Adrenal gland (tissue), 12 donors: ENCODE measurements around the gene PRM2. TPM values are rescaled to one million over a fixed set of nuclear protein-coding genes. Genes with fewer than 3 reads are reported as not detected.

Experiments
- DNase-seq, 7 donors: peaks; one replicate each; pipeline ENCODE4 v3.0.0-alpha.2; 2019 to 2020
- H3K27ac ChIP-seq, 5 donors: fragments of 200-600 bp; sonication (generic) in 4 of 5; 1 replicate in 3 of 5; 2 replicates in 2 of 5; pipeline versions ENCODE4 v1.5.1 to v1.8.0; 2016 to 2020; ENCODE audit warnings: mild to moderate bottlenecking in 1 of 5
- H3K27me3 ChIP-seq: fragments of 200-600 bp; 2 replicates; pipeline ENCODE4 v1.8.0; 2021
- H3K36me3 ChIP-seq, 2 donors: fragments of 200-600 bp; replicated peaks in 1 of 2; 1 replicate in 1 of 2; 2 replicates in 1 of 2; pipeline versions ENCODE4 v1.5.1 to v1.8.0; 2018 to 2022
- H3K4me1 ChIP-seq, 2 donors: fragments of 200-600 bp; replicated peaks in 1 of 2; 1 replicate in 1 of 2; 2 replicates in 1 of 2; pipeline versions ENCODE4 v1.5.1 to v1.8.0; 2018 to 2021
- H3K4me3 ChIP-seq, 4 donors: fragments of 200-600 bp; sonication (generic) in 3 of 4; one replicate each; pipeline ENCODE4 v1.5.1; 2016 to 2018
- H3K9me3 ChIP-seq, 3 donors: fragments of 200-600 bp; sonication (generic) in 1 of 3; replicated peaks in 1 of 3; 1 replicate in 2 of 3; 2 replicates in 1 of 3; pipeline versions ENCODE4 v1.5.1 to v1.8.0; 2016 to 2021
- POLR2A ChIP-seq, 2 donors: fragments of 450-650 bp; IDR thresholded peaks; one replicate each; pipeline ENCODE4 v1.6.1; 2017; ENCODE audit warnings: antibody characterized with exemption in 2 of 2, mild to moderate bottlenecking in 2 of 2, moderate library complexity in 1 of 2
- WGBS, 4 donors: extraction: QIAGEN DNeasy Blood & Tissue Kit in 2 of 4; methylation state at CpG; one replicate each; pipeline versions ENCODE4 v1.1.5 to v1.1.7; 2013 to 2017; 5-methylcytosine and 5-hydroxymethylcytosine counted together
- intact Hi-C, 2 donors: fragments of 100-400 bp; cut with DNase I; formaldehyde crosslinking; loops; one replicate each; pipeline versions ENCODE4 v1.14.1 to v1.15.0; 2022 to 2023
- polyA plus RNA-seq, 3 donors: library from polyadenylated mRNA; stranded (reverse); fragments of 200-250 nt in 2 of 3; fragments of 350-450 nt in 1 of 3; fragmentation: Illumina TruSeq in 1 of 3; extraction: RNeasy Lipid Tissue Mini Kit (QIAGEN cat#74804) in 1 of 3; gene quantifications; one replicate each; pipeline ENCODE4 v1.2.3, GENCODE V29; 2013 to 2014
- total RNA-seq, 9 donors: library from RNA; depleted of rRNA in 4 of 9; stranded (reverse); fragments of >200 nt in 4 of 9; fragments of 120-200 nt in 1 of 9; fragmentation: NEBNext Ultra II Directional in 1 of 9; extraction: Animal tissue kit (Norgen Biotek cat#: 25700) in 1 of 9; gene quantifications; one replicate each; pipeline versions ENCODE4 v1.1.0 to v1.2.4, GENCODE V29; 2013 to 2023
- TF ChIP-seq, protein P1 (sequence below), 6 experiments: fragments of 450-650 bp in 4 of 6; fragments of 200-600 bp in 2 of 6; sonication (generic) in 1 of 6; IDR thresholded peaks; 1 replicate in 5 of 6; 2 replicates in 1 of 6; pipeline versions ENCODE4 v1.5.1 to v1.8.0; 2016 to 2021; ENCODE audit warnings: antibody characterized with exemption in 6 of 6, mild to moderate bottlenecking in 2 of 6, moderate library complexity in 1 of 6
- donor health status: healthy with polysubstance abuse.
- donor health status: Bipolar disorder and iron deficiency.
- donor health status: DM: yes; HTN: yes; CAD: no.
- donor health status: DM: no; HTN: no; CAD: no.
- donor health status: DM: no; HTN: no; CAD: no.
- donor health status: DM: yes; HTN: yes; CAD: no.

PRM2 gene
- total and polyA plus RNA-seq, 12 donors, result not detected

DNA sequence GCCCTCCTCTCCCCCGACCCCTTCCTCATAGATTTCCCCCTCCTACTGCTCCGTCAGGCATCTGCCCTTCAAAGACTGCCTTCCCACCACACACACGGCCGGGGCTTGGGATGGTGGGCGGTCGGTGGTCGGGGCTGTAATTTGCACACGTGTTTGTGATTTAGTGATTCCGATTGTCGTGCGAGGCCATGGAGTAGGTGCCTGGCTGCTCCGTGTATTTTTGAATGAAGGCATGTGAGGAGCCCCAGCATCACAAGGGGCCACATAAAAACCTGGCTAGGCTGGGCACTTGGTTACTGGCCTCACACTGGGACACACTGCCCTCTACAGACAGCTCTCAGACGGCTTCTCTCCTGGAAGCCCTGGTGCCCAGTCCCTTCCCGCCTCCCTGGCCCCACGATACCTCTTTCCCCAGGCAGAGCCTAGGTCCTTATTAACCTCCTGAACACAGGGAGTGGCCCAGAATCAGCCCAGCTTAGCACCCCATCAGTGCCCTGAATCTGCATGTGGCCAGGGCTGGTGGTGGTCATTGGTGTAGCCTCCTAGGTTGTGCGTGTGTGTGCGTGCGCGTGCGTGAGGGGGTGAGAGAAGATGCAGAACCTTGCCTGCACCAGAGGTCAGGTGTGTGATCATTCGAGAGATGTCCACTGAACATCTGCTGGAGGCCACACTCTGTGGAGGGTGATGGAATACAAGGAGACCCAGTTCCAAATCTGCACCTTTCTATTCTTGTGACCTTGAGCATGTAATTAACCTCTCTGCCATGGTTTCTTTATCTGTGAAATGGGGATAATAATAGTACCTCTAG is 18.9 kb downstream of the PRM2 start:
- peak overlapping the region; percentile 85 to 98 (median 96) for H3K27ac ChIP-seq
- DNase-seq, result peak; percentile 80 to 93 (median 86)
- peak overlapping the region in 1 of 4 donors; percentile 93 for H3K4me3 ChIP-seq
- H3K27me3 ChIP-seq, result no peaks in the 10 kb centered on the region
- no peaks in the 10 kb centered on the region for H3K9me3 ChIP-seq
- intact Hi-C loops, result loop anchor here (2.0 to 10.0 kb wide), 4 partner anchors 97 to 290 kb away; no protein-coding TSS in a partner anchor
- 19 to 32% (median 22%) methylated on average over 17 to 21 of the region's 21 CpGs for whole genome bisulfite sequencing, 4 donors
- H3K4me1 ChIP-seq, result peaks cover 0 to 38% of the 10 kb centered on the region in 2 donors
- no peaks in the 10 kb centered on the region for H3K36me3 ChIP-seq
- peak in 1 of 2 donors; percentile 17 for TF ChIP-seq POLR2A (IDR thresholded peaks at IDR 0.05)
- TF ChIP-seq, protein P1, sequence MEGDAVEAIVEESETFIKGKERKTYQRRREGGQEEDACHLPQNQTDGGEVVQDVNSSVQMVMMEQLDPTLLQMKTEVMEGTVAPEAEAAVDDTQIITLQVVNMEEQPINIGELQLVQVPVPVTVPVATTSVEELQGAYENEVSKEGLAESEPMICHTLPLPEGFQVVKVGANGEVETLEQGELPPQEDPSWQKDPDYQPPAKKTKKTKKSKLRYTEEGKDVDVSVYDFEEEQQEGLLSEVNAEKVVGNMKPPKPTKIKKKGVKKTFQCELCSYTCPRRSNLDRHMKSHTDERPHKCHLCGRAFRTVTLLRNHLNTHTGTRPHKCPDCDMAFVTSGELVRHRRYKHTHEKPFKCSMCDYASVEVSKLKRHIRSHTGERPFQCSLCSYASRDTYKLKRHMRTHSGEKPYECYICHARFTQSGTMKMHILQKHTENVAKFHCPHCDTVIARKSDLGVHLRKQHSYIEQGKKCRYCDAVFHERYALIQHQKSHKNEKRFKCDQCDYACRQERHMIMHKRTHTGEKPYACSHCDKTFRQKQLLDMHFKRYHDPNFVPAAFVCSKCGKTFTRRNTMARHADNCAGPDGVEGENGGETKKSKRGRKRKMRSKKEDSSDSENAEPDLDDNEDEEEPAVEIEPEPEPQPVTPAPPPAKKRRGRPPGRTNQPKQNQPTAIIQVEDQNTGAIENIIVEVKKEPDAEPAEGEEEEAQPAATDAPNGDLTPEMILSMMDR (IDR thresholded peaks at IDR 0.05), result peak; percentile 52 to 79 (median 73)

DNA sequence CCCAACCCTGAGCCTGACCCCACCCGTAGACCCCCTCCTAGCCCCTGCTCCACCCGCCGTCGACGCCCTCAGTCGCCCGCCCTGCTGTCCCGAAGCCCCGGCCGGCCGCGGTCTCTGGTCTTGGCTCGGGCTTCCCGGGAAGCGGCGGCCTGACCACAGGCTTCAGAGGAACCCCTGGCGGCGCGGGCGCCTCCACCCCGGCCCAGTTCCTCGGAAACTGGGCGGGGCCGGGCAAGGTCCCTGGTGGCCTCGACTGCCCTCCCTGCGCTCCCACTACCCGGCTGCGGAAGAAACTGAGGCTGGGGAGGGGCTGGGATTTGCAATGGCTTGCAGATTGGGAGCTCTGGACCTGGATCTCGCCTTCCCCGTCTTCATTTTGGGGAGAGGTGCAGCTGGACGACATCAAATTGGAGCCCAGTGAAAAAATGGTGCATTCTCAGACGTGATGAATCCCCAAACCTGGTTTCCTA is 19.6 kb downstream of the PRM2 start:
- H3K4me1 ChIP-seq, result peaks cover 0 to 38% of the 10 kb centered on the region in 2 donors
- 0% methylated on average over 4 to 32 of the region's 32 CpGs for WGBS, 4 donors
- DNase-seq, result peak in 5 of 7 donors; percentile 63 to 71 (median 69)

DNA sequence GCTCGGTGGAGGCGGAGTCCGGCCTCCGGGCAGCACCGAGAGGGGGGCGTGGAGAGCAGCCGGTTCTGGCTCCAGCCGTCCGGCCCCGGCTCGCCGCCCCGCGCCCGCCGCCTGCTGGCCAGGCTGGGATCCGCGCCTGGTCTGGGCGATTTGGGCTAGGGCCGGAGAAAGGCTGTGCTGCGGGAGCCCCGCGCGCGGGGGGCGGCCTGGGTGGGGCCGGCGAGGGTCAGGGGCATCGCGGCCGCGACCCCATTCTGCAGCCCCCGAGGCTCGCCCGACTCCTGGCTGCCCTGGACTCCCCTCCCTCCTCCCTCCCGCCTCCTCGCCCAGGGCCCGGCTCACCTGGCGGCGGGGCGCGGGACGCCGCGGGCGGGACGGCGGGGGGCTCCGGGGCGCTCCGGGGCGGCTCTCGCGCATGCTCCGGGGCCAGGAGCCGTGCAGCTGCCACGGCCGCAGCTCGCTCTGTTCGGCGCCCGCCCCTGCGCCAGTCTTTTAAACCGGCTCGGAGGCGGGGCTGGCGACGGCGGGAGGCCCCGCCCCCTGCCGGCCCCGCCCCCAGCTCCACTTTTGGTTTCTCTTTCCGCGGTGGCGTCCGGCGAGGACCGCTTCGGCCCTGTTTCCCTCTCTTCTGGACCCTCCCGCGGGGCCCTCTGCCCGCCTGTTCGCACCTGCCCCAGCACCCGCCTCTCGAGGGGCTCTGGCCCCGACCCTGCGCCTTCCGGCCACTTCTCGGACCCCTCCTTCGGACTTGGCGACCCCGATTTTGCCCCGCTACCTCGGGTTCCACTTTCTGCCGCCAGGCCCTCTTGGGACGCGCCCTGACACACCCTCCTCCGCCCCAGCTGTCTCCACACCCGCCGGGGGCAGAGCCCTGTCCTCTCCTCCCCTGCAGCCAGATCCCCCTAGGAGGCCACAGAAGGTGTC is 20.3 kb downstream of the PRM2 start, which contains the start of gene SOCS1:
Gene SOCS1, minus strand, starts transcription at position 468 of the 924 bp plus-strand sequence. CDS start 726 bp downstream, outside the sequence.
- H3K36me3 ChIP-seq, result no peaks in the 10 kb centered on the region
- TF ChIP-seq POLR2A (IDR thresholded peaks at IDR 0.05), result peak; percentile 96
- TF ChIP-seq, protein P1 (IDR thresholded peaks at IDR 0.05), result peak; percentile 51 to 99 (median 78)
- H3K4me3 ChIP-seq, result peak within 1 kb of the TSS; percentile 39 to 93 (median 60)
- DNase-seq, result peak; percentile 76 to 90 (median 85)
- no peaks in the 10 kb centered on the region for H3K9me3 ChIP-seq
- 0 to 1% (median 1%) methylated on average over 20 to 100 of the region's 100 CpGs for WGBS, 4 donors
- peak within 1 kb of the TSS; percentile 85 to 98 (median 96) for H3K27ac ChIP-seq
- intact Hi-C loops, result loop anchor here (2.0 to 10.0 kb wide), 4 partner anchors 99 to 289 kb away; no protein-coding TSS in a partner anchor
- H3K4me1 ChIP-seq, result peaks cover 0 to 38% of the 10 kb centered on the region in 2 donors
- no peaks in the 10 kb centered on the region for H3K27me3 ChIP-seq

More for the DNA sequence above, 19.6 kb downstream of the PRM2 start:
- H3K9me3 ChIP-seq, result no peaks in the 10 kb centered on the region
- H3K27ac ChIP-seq, result peak overlapping the region; percentile 85 to 98 (median 96)
- peak overlapping the region; percentile 39 to 93 (median 60) for H3K4me3 ChIP-seq
- no peaks in the 10 kb centered on the region for H3K27me3 ChIP-seq
- H3K36me3 ChIP-seq, result no peaks in the 10 kb centered on the region
- intact Hi-C loops, result loop anchor here (2.0 to 10.0 kb wide), 4 partner anchors 98 to 289 kb away; no protein-coding TSS in a partner anchor
- TF ChIP-seq, protein P1 (IDR thresholded peaks at IDR 0.05), result no peak
- TF ChIP-seq POLR2A (IDR thresholded peaks at IDR 0.05), result no peak
